ENCODE measurements around the gene TMCC2. TPM values are rescaled to one million over a fixed set of nuclear protein-coding genes. Genes with fewer than 3 reads are reported as not detected.

Gene TMCC2
- total RNA-seq, 1 donor from 2014 or later: 10.6 TPM

- no peak overlapping the region for H3K4me3 ChIP-seq (ENCODE audit: insufficient read depth, low read depth, low read length)
- peaks cover 16% of the 10 kb centered on the region for H3K4me1 Mint-ChIP-seq (ENCODE audit: low read depth, unreplicated experiment)
- peak overlapping the region; percentile 42 for H3K4me2 ChIP-seq (ENCODE audit: low read length)
- no peak for FAIRE-seq
- peaks cover 64% of the 10 kb centered on the region for H3K79me2 ChIP-seq (ENCODE audit: insufficient read depth, low read length)
- no peaks in the 10 kb centered on the region for H3K27me3 ChIP-seq (ENCODE audit: insufficient read depth, low read length)
- H3K9me3 ChIP-seq (ENCODE audit: insufficient read depth, low read depth, low read length): no peaks in the 10 kb centered on the region
- H3K4me3 Mint-ChIP-seq (ENCODE audit: unreplicated experiment): no peak overlapping the region
- no peaks in the 10 kb centered on the region for H3K9me3 Mint-ChIP-seq (ENCODE audit: unreplicated experiment)
- TF ChIP-seq EZH2 (IDR thresholded peaks at IDR 0.05; ENCODE audit: insufficient read depth, low read length) (no peak), CTCF (IDR thresholded peaks at IDR 0.05; ENCODE audit: insufficient read depth, low read depth, low read length) (no peak)
- H3K9ac ChIP-seq (ENCODE audit: low read length): peak overlapping the region; percentile 29
- no peaks in the 10 kb centered on the region for H3K36me3 ChIP-seq (ENCODE audit: insufficient read depth, low read length)
- H3K27ac Mint-ChIP-seq (ENCODE audit: unreplicated experiment): no peak overlapping the region
- no peaks in the 10 kb centered on the region for H3K36me3 Mint-ChIP-seq (ENCODE audit: low read depth, unreplicated experiment)
- DNase-seq (ENCODE audit: low read depth): peak; percentile 50
- peaks cover 11% of the 10 kb centered on the region for H3K4me1 ChIP-seq (ENCODE audit: insufficient read depth, low read length)
- peaks cover 27% of the 10 kb centered on the region for H4K20me1 ChIP-seq (ENCODE audit: insufficient read depth, low read length)
- H3K27me3 Mint-ChIP-seq (ENCODE audit: low read depth, unreplicated experiment): no peaks in the 10 kb centered on the region
- H3K27ac ChIP-seq (ENCODE audit: low read depth, low read length): peak overlapping the region; percentile 46
- H2AFZ ChIP-seq (ENCODE audit: low read depth, low read length): no peak overlapping the region
These were observed 23.2 kb upstream of the TMCC2 start for GRCh38 chr1:205204552-205204951.

- Histone ChIP-seq H2AFZ (ENCODE audit: low read depth, low read length) (no peak overlapping the region), H4K20me1 (ENCODE audit: insufficient read depth, low read length) (peaks cover 22% of the 10 kb centered on the region), H3K36me3 (ENCODE audit: insufficient read depth, low read length) (no peaks in the 10 kb centered on the region), H3K9me3 (ENCODE audit: insufficient read depth, low read depth, low read length) (no peaks in the 10 kb centered on the region), H3K9ac (ENCODE audit: low read length) (no peak overlapping the region), H3K4me2 (ENCODE audit: low read length) (no peak overlapping the region), H3K4me3 (ENCODE audit: insufficient read depth, low read depth, low read length) (no peak overlapping the region), H3K27me3 (ENCODE audit: insufficient read depth, low read length) (no peaks in the 10 kb centered on the region), H3K4me1 (ENCODE audit: insufficient read depth, low read length) (peaks cover 13% of the 10 kb centered on the region), H3K27ac (ENCODE audit: low read depth, low read length) (no peak overlapping the region), H3K79me2 (ENCODE audit: insufficient read depth, low read length) (peaks cover 64% of the 10 kb centered on the region)
- H3K27me3 Mint-ChIP-seq (ENCODE audit: low read depth, unreplicated experiment): no peaks in the 10 kb centered on the region
- H3K4me3 Mint-ChIP-seq (ENCODE audit: unreplicated experiment): no peak overlapping the region
- H3K27ac Mint-ChIP-seq (ENCODE audit: unreplicated experiment): peak overlapping the region; percentile 21
- peaks cover 14% of the 10 kb centered on the region for H3K4me1 Mint-ChIP-seq (ENCODE audit: low read depth, unreplicated experiment)
- TF ChIP-seq EZH2 (IDR thresholded peaks at IDR 0.05; ENCODE audit: insufficient read depth, low read length): no peak
- no peak for TF ChIP-seq CTCF (IDR thresholded peaks at IDR 0.05; ENCODE audit: insufficient read depth, low read depth, low read length)
- H3K9me3 Mint-ChIP-seq (ENCODE audit: unreplicated experiment): no peaks in the 10 kb centered on the region
- no peaks in the 10 kb centered on the region for H3K36me3 Mint-ChIP-seq (ENCODE audit: low read depth, unreplicated experiment)
- FAIRE-seq (no peak), DNase-seq (ENCODE audit: low read depth) (no peak)
These were observed 22.7 kb upstream of the TMCC2 start for GRCh38 chr1:205205055-205205454.

GRCh38 chr1:205208811-205209210 is 18.9 kb upstream of the TMCC2 start:
- no peaks in the 10 kb centered on the region for H3K36me3 Mint-ChIP-seq (ENCODE audit: low read depth, unreplicated experiment)
- H3K27me3 Mint-ChIP-seq (ENCODE audit: low read depth, unreplicated experiment): no peaks in the 10 kb centered on the region
- Histone ChIP-seq H2AFZ (ENCODE audit: low read depth, low read length) (no peak overlapping the region), H3K4me2 (ENCODE audit: low read length) (no peak overlapping the region), H4K20me1 (ENCODE audit: insufficient read depth, low read length) (peaks cover 7% of the 10 kb centered on the region), H3K27me3 (ENCODE audit: insufficient read depth, low read length) (no peaks in the 10 kb centered on the region), H3K79me2 (ENCODE audit: insufficient read depth, low read length) (peaks cover 58% of the 10 kb centered on the region), H3K9me3 (ENCODE audit: insufficient read depth, low read depth, low read length) (no peaks in the 10 kb centered on the region), H3K4me1 (ENCODE audit: insufficient read depth, low read length) (peaks cover 20% of the 10 kb centered on the region), H3K9ac (ENCODE audit: low read length) (no peak overlapping the region), H3K27ac (ENCODE audit: low read depth, low read length) (no peak overlapping the region), H3K4me3 (ENCODE audit: insufficient read depth, low read depth, low read length) (no peak overlapping the region), H3K36me3 (ENCODE audit: insufficient read depth, low read length) (no peaks in the 10 kb centered on the region)
- DNase-seq (ENCODE audit: low read depth) (no peak), FAIRE-seq (no peak)
- no peaks in the 10 kb centered on the region for H3K9me3 Mint-ChIP-seq (ENCODE audit: unreplicated experiment)
- no peak overlapping the region for H3K4me3 Mint-ChIP-seq (ENCODE audit: unreplicated experiment)
- TF ChIP-seq CTCF (IDR thresholded peaks at IDR 0.05; ENCODE audit: insufficient read depth, low read depth, low read length) (no peak), EZH2 (IDR thresholded peaks at IDR 0.05; ENCODE audit: insufficient read depth, low read length) (no peak)
- H3K27ac Mint-ChIP-seq (ENCODE audit: unreplicated experiment): no peak overlapping the region
- H3K4me1 Mint-ChIP-seq (ENCODE audit: low read depth, unreplicated experiment): peaks cover 14% of the 10 kb centered on the region

Measured in astrocyte (in vitro differentiated cells and primary cell).